Body of pancreas (tissue), 4 donors: ENCODE measurements around the gene ARHGDIB. TPM values are rescaled to one million over a fixed set of nuclear protein-coding genes. Genes with fewer than 3 reads are reported as not detected.

Experiments used
- ATAC-seq: fragments of 150-250 bp; one replicate; pipeline ENCODE4 v1.9.1; 2016
- DNase-seq, 4 donors: peaks; one replicate each; pipeline ENCODE4 v3.0.0-alpha.2; 2019
- H3K27ac ChIP-seq, 4 donors: fragments of 200-600 bp; sonication (generic); 1 replicate in 3 of 4; 2 replicates in 1 of 4; pipeline versions ENCODE4 v1.5.1 to v1.6.1; 2016 to 2019; ENCODE audit warnings: mild to moderate bottlenecking in 1 of 4, mixed read lengths in 1 of 4, moderate library complexity in 1 of 4
- H3K27me3 ChIP-seq, 2 donors: fragments of 200-600 bp; sonication (generic); one replicate each; pipeline ENCODE4 v1.6.0; 2016; ENCODE audit warnings: mild to moderate bottlenecking in 1 of 2
- H3K36me3 ChIP-seq, 2 donors: fragments of 200-600 bp; sonication (generic); replicated peaks in 1 of 2; 2 replicates each; pipeline ENCODE4 v1.5.1; 2016; ENCODE audit warnings: low read depth in 2 of 2; ENCODE audit not compliant: insufficient read depth in 1 of 2
- H3K4me1 ChIP-seq: fragments of 200-600 bp; sonication (generic); one replicate; pipeline ENCODE4 v1.6.0; 2016
- H3K4me3 ChIP-seq, 2 donors: fragments of 200-600 bp; sonication (generic); 1 replicate in 1 of 2; 2 replicates in 1 of 2; pipeline ENCODE4 v1.5.1; 2016 to 2019
- H3K9me3 ChIP-seq, 3 donors: fragments of 200-600 bp; sonication (generic); 1 replicate in 2 of 3; 2 replicates in 1 of 3; pipeline ENCODE4 v1.5.1; 2016
- CTCF ChIP-seq, 7 experiments: fragments of 450-650 bp in 4 of 7; fragments of 200-600 bp in 3 of 7; sonication (generic) in 3 of 7; IDR thresholded peaks; one replicate each; pipeline ENCODE4 v1.5.1; 2016 to 2019; ENCODE audit warnings: antibody characterized with exemption in 7 of 7
- POLR2A ChIP-seq, 3 donors: fragments of 450-650 bp; IDR thresholded peaks; one replicate each; pipeline ENCODE4 v1.6.1; 2016; ENCODE audit warnings: antibody characterized with exemption in 3 of 3, mild to moderate bottlenecking in 2 of 3
- WGBS, 2 donors: methylation state at CpG; one replicate each; pipeline ENCODE4 v1.1.5; 2017; 5-methylcytosine and 5-hydroxymethylcytosine counted together
- intact Hi-C: fragments of 100-400 bp; cut with DNase I; formaldehyde crosslinking; loops from one replicate; pipeline ENCODE4 v1.15.1; 2023
- total RNA-seq, 2 donors: library from RNA; depleted of rRNA; stranded (reverse); fragments of >200 nt; gene quantifications; one replicate each; pipeline ENCODE4 v1.1.0, GENCODE V29; 2016

The ARHGDIB gene
- total RNA-seq, 2 donors from 2014 or later, result 19.8 to 36.6 TPM

- intact Hi-C loops, result no loop called here
- Histone ChIP-seq H3K4me1 (peaks cover 28% of the 10 kb centered on the region), H3K4me3 (no peak overlapping the region), H3K36me3 (no peaks in the 10 kb centered on the region), H3K9me3 (no peaks in the 10 kb centered on the region), H3K27ac (no peak overlapping the region), H3K27me3 (no peaks in the 10 kb centered on the region)
- ATAC-seq, result no peak
- TF ChIP-seq POLR2A (IDR thresholded peaks at IDR 0.05), result no peak
- TF ChIP-seq CTCF (IDR thresholded peaks at IDR 0.05), result no peak
- WGBS, 2 donors, result 82 to 87% methylated on average over 4 of the region's 4 CpGs
- no peak for DNase-seq
Observed at GRCh38 chr12:14950421-14950820, 11.0 kb downstream of the ARHGDIB start.

GRCh38 chr12:14949631-14950030, 11.8 kb downstream of the ARHGDIB start:
- Histone ChIP-seq H3K27me3 (no peaks in the 10 kb centered on the region), H3K27ac (peak overlapping the region in 2 of 4 donors; percentile 55 to 85), H3K36me3 (no peaks in the 10 kb centered on the region), H3K4me1 (peaks cover 28% of the 10 kb centered on the region), H3K9me3 (no peaks in the 10 kb centered on the region), H3K4me3 (no peak overlapping the region)
- WGBS, 2 donors, result 89 to 97% methylated on average over 5 of the region's 5 CpGs
- intact Hi-C loops, result no loop called here
- ATAC-seq (no peak), DNase-seq (no peak)
- no peak for TF ChIP-seq CTCF (IDR thresholded peaks at IDR 0.05)
- no peak for TF ChIP-seq POLR2A (IDR thresholded peaks at IDR 0.05)

GRCh38 chr12:14948672-14949071, 12.7 kb downstream of the ARHGDIB start:
- Histone ChIP-seq H3K4me3 (no peak overlapping the region), H3K4me1 (peaks cover 28% of the 10 kb centered on the region), H3K9me3 (no peaks in the 10 kb centered on the region), H3K36me3 (no peaks in the 10 kb centered on the region), H3K27ac (peak overlapping the region in 3 of 4 donors; percentile 55 to 85 (median 78)), H3K27me3 (no peaks in the 10 kb centered on the region)
- ATAC-seq, result peak; percentile 93
- 0 to 1% methylated on average over 2 to 3 of the region's 3 CpGs for WGBS, 2 donors
- intact Hi-C loops, result no loop called here
- TF ChIP-seq POLR2A (IDR thresholded peaks at IDR 0.05) (peak in 2 of 3 donors; percentile 58 to 60), CTCF (IDR thresholded peaks at IDR 0.05) (no peak)
- DNase-seq, result peak; percentile 40 to 67 (median 46)

GRCh38 chr12:14946861-14947260, 14.5 kb downstream of the ARHGDIB start:
- 26 to 42% methylated on average over 1 of the region's 1 CpG for WGBS, 2 donors
- DNase-seq, result no peak
- no peak for TF ChIP-seq CTCF (IDR thresholded peaks at IDR 0.05)
- TF ChIP-seq POLR2A (IDR thresholded peaks at IDR 0.05), result no peak
- intact Hi-C loops, result no loop called here
- Histone ChIP-seq H3K4me3 (no peak overlapping the region), H3K36me3 (no peaks in the 10 kb centered on the region), H3K4me1 (peaks cover 28% of the 10 kb centered on the region), H3K27me3 (no peaks in the 10 kb centered on the region), H3K27ac (no peak overlapping the region), H3K9me3 (no peaks in the 10 kb centered on the region)
- no peak for ATAC-seq

GRCh38 chr12:14946162-14946561, 15.2 kb downstream of the ARHGDIB start:
- TF ChIP-seq CTCF (IDR thresholded peaks at IDR 0.05) (no peak), POLR2A (IDR thresholded peaks at IDR 0.05) (no peak)
- H3K36me3 ChIP-seq, result no peaks in the 10 kb centered on the region
- 86 to 91% methylated on average over 2 of the region's 2 CpGs for WGBS, 2 donors
- ATAC-seq, result no peak
- H3K27ac ChIP-seq, result no peak overlapping the region
- intact Hi-C loops, result no loop called here
- no peaks in the 10 kb centered on the region for H3K27me3 ChIP-seq
- no peaks in the 10 kb centered on the region for H3K9me3 ChIP-seq
- no peak overlapping the region for H3K4me3 ChIP-seq
- H3K4me1 ChIP-seq, result peaks cover 28% of the 10 kb centered on the region
- DNase-seq, result no peak
